ENCODE results near the gene TRIM17.

GRCh38 chr1:228464487-228464983 is 47.9 kb upstream of the TRIM17 start:
- no peak for TF ChIP-seq SP1 (CRISPR knock-in tag; IDR thresholded peaks at IDR 0.05)
- TF ChIP-seq ARHGAP35 (IDR thresholded peaks at IDR 0.05; ENCODE audit: partially characterized antibody), result no peak
- TF ChIP-seq, protein P1, sequence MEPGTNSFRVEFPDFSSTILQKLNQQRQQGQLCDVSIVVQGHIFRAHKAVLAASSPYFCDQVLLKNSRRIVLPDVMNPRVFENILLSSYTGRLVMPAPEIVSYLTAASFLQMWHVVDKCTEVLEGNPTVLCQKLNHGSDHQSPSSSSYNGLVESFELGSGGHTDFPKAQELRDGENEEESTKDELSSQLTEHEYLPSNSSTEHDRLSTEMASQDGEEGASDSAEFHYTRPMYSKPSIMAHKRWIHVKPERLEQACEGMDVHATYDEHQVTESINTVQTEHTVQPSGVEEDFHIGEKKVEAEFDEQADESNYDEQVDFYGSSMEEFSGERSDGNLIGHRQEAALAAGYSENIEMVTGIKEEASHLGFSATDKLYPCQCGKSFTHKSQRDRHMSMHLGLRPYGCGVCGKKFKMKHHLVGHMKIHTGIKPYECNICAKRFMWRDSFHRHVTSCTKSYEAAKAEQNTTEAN (CRISPR knock-in tag; IDR thresholded peaks at IDR 0.05), result no peak
- TF ChIP-seq ZNF551 (CRISPR knock-in tag; IDR thresholded peaks at IDR 0.05), result no peak
- TF ChIP-seq CCAR2 (IDR thresholded peaks at IDR 0.05; ENCODE audit: low read depth, low read length), result no peak
- no peak for TF ChIP-seq SRF (CRISPR knock-in tag; IDR thresholded peaks at IDR 0.05)

Data from K562 (cell line).